Measurements from ENCODE around the gene PLCD1. TPM values are rescaled to one million over a fixed set of nuclear protein-coding genes. Genes with fewer than 3 reads are reported as not detected.

The PLCD1 gene
- total RNA-seq, 2 experiments from 2014 or later = 9.7 to 10.1 TPM

- H3K27me3 Mint-ChIP-seq (ENCODE audit: low read depth) = peaks cover 2% of the 10 kb centered on the region
- ChIA-PET CTCF (interaction anchor here (1.1 to 5.3 kb wide), 4 partner anchors 10 to 89 kb away, joined by 3 to 69 read pairs (median 18); no protein-coding TSS in a partner anchor), POLR2A (interaction anchor here (0.9 kb wide), 1 partner anchor 8 kb away, joined by 3 read pairs; no protein-coding TSS in a partner anchor)
- ATAC-seq = no peak
- no peaks in the 10 kb centered on the region for H3K36me3 Mint-ChIP-seq (ENCODE audit: low read depth)
- no peaks in the 10 kb centered on the region for H3K9me3 Mint-ChIP-seq (ENCODE audit: insufficient read depth)
- no peak overlapping the region for H3K27ac Mint-ChIP-seq
- no peak overlapping the region for H3K4me3 Mint-ChIP-seq
- no peak for DNase-seq
- no peaks in the 10 kb centered on the region for H3K4me1 Mint-ChIP-seq (ENCODE audit: low read depth)
These were observed 65.3 kb downstream of the PLCD1 start for GRCh38 chr3:37964146-37964545.

GRCh38 chr3:37963635-37964034, 65.8 kb downstream of the PLCD1 start:
- CTCF ChIA-PET = interaction anchor here (4.9 to 5.3 kb wide), 2 partner anchors 11 to 63 kb away, joined by 33 to 69 read pairs; no protein-coding TSS in a partner anchor
- Mint-ChIP-seq H3K36me3 (ENCODE audit: low read depth) (no peaks in the 10 kb centered on the region), H3K4me3 (no peak overlapping the region)

GRCh38 chr3:37963016-37963415, 66.4 kb downstream of the PLCD1 start:
- Mint-ChIP-seq H3K27ac (no peak overlapping the region), H3K9me3 (ENCODE audit: insufficient read depth) (no peaks in the 10 kb centered on the region), H3K4me1 (ENCODE audit: low read depth) (peaks cover under 1% of the 10 kb centered on the region), H3K4me3 (no peak overlapping the region), H3K27me3 (ENCODE audit: low read depth) (peaks cover 2% of the 10 kb centered on the region), H3K36me3 (ENCODE audit: low read depth) (no peaks in the 10 kb centered on the region)
- POLR2A ChIA-PET = no interaction called here
- DNase-seq (no peak), ATAC-seq (no peak)
- CTCF ChIA-PET = interaction anchor here (4.9 kb wide), 1 partner anchor 11 kb away, joined by 33 read pairs; no protein-coding TSS in a partner anchor

More at GRCh38 chr3:37963635-37964034, 65.8 kb downstream of the PLCD1 start:
- H3K27me3 Mint-ChIP-seq (ENCODE audit: low read depth) = peaks cover 2% of the 10 kb centered on the region
- H3K27ac Mint-ChIP-seq = no peak overlapping the region
- no peak for ATAC-seq
- POLR2A ChIA-PET = no interaction called here
- H3K4me1 Mint-ChIP-seq (ENCODE audit: low read depth) = no peaks in the 10 kb centered on the region
- DNase-seq = no peak
- H3K9me3 Mint-ChIP-seq (ENCODE audit: insufficient read depth) = no peaks in the 10 kb centered on the region

- Mint-ChIP-seq H3K27me3 (ENCODE audit: low read depth) (peaks cover 2% of the 10 kb centered on the region), H3K27ac (no peak overlapping the region), H3K36me3 (ENCODE audit: low read depth) (no peaks in the 10 kb centered on the region), H3K4me1 (ENCODE audit: low read depth) (peaks cover 11% of the 10 kb centered on the region), H3K9me3 (ENCODE audit: insufficient read depth) (no peaks in the 10 kb centered on the region), H3K4me3 (no peak overlapping the region)
- DNase-seq (no peak), ATAC-seq (no peak)
- CTCF ChIA-PET = interaction anchor here (0.7 to 2.4 kb wide), 5 partner anchors 11 to 107 kb away, joined by 3 to 15 read pairs (median 5); no protein-coding TSS in a partner anchor
- POLR2A ChIA-PET = interaction anchor here (1.4 kb wide), 1 partner anchor 17 kb away, joined by 4 read pairs; no protein-coding TSS in a partner anchor
These were observed 67.6 kb downstream of the PLCD1 start for GRCh38 chr3:37961622-37962431.

- DNase-seq (no peak), ATAC-seq (peak; percentile 19)
- Mint-ChIP-seq H3K9me3 (ENCODE audit: insufficient read depth) (no peaks in the 10 kb centered on the region), H3K4me1 (ENCODE audit: low read depth) (peaks cover 22% of the 10 kb centered on the region), H3K36me3 (ENCODE audit: low read depth) (no peaks in the 10 kb centered on the region), H3K27ac (peak overlapping the region; percentile 90), H3K4me3 (no peak overlapping the region), H3K27me3 (ENCODE audit: low read depth) (peaks cover 2% of the 10 kb centered on the region)
- POLR2A ChIA-PET = no interaction called here
- CTCF ChIA-PET = interaction anchor here (1.5 to 4.1 kb wide), 6 partner anchors 10 to 102 kb away, joined by 5 to 39 read pairs (median 10); no protein-coding TSS in a partner anchor
These were observed 71.9 kb downstream of the PLCD1 start for GRCh38 chr3:37957539-37957936.

Small RNA genes lying within 50 kb of the gene (microRNA-seq; reads per million reads assigned to microRNA genes)
- 57.4 reads per million, percentile 51 among the genes with 10 or more reads in this experiment for gene MIR26A1

Other genes starting within 250 kb of the PLCD1 start
- 1 to 10 TPM in 1 of 2 experiments, under 1 TPM in 1; 0.90 to 2.1 TPM for gene CTDSPL, start 167.8 kb downstream of the PLCD1 start, total RNA-seq
- gene VILL, start 38.9 kb downstream of the PLCD1 start, total RNA-seq = 10 to 100 TPM; 14.6 to 15.1 TPM
- gene DLEC1, start 9.6 kb upstream of the PLCD1 start, total RNA-seq = under 1 TPM; 0.26 to 0.60 TPM
- gene ACAA1, start 107.5 kb upstream of the PLCD1 start, total RNA-seq = 100 to 1,000 TPM in 1 of 2 experiments, 10 to 100 TPM in 1; 99.7 to 104 TPM
- 10 to 100 TPM; 72.5 to 78.6 TPM for gene MYD88, start 109.0 kb upstream of the PLCD1 start, total RNA-seq
- 10 to 100 TPM; 56.9 to 60.3 TPM for gene OXSR1, start 135.9 kb upstream of the PLCD1 start, total RNA-seq
- 1 to 10 TPM in 1 of 2 experiments, under 1 TPM in 1; 0.58 to 1.0 TPM for gene SLC22A13, start 236.2 kb upstream of the PLCD1 start, total RNA-seq